Stromal cell of bone marrow (primary cell): Measurements from ENCODE around the gene C5.
"Not testable (repeated sequence)": the region's sequence is repeated elsewhere in the genome, so short reads cannot be mapped to it uniquely, and the experiment has no call there.

Experiments
- DNase-seq: peaks from one replicate; pipeline ENCODE4 v3.0.0-alpha.2; 2012; ENCODE audit warnings: low read depth

Gene C5

DNA sequence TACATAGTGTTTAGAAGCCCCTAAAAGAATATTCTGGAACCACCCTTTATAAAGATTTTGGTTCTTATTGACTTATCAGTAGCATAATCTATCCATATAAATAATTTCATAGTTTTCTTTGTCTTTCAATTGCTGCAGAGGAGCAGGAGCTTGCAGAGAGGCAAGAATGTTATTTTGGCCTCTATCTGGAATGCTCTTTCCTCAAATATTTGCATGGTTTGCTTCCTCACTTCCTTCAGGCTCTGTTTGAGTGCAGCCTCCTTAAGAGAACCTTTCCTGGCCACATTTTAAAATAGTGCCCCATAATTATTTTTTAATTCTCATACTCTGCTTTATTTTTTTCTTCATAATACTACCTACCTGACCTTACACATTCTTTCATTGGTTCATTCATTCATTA lies 1.5 kb downstream of the C5 start:
- DNase-seq, result no peak

- DNase-seq, result no peak
These were observed 1.9 kb downstream of the C5 start for GRCh38 chr9:121048175-121048574.

DNA sequence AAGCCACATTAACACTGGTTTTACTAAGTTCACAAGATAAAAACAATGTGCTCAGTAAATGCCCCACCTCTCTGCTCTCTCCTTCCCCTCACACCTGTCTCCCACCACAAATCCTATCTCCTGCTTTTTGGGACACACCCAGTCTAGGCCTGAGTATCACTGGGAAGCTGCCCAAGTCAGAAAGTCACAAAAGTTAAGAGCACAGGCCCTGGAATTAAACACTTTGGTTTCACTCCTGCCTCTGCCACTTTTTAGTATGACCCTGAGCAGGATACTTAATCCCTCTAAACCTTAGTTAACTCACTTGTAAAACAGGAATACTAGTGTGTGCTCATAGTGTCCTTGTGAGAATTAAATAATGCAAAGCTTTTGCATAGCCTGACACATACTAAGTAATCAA lies 11.3 kb downstream of the C5 start:
- no peak for DNase-seq

GRCh38 chr9:121038362-121038761 lies 11.7 kb downstream of the C5 start:
- no peak for DNase-seq

DNA sequence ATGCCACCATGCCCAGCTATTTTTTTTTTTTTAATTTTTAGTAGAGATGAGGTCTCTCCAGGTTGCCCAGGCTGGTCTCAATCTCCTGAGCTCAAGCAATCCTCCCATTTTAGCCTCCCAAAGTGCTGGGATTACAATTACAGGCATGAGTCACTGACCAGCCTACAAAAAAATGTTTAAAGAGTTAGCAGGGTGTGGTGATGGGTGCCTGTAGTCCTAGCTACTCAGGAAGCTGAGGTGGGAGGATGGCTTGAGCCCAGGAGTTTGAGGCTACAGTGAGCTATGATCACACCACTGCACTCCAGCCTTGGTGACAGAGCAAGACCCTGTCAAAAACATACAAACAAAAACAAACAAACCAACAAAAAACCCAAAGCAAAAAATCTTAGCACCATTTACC lies 14.4 kb downstream of the C5 start:
- not testable (repeated sequence) for DNase-seq

- DNase-seq, result no peak
These were observed 15.5 kb downstream of the C5 start for GRCh38 chr9:121034529-121034928.

DNA sequence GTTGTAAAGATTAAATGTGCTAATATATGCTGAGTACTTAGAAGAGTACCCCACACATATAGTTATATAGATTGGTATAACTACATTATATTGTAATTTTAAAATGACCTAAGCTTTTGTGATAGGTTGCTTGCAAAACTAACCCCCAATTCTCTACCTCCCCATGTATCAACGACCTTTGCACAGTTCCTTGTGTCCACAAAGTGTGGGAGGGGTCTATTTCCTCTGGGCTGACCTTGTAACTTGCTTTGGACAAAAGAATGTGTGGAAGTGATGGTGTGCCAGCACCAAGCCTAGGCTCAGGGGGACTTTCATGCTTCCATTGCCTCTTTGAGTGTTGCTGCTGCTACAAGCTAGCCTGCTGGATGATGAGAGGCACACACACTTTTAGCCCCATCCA lies 20.6 kb downstream of the C5 start:
- DNase-seq, result no peak

DNA sequence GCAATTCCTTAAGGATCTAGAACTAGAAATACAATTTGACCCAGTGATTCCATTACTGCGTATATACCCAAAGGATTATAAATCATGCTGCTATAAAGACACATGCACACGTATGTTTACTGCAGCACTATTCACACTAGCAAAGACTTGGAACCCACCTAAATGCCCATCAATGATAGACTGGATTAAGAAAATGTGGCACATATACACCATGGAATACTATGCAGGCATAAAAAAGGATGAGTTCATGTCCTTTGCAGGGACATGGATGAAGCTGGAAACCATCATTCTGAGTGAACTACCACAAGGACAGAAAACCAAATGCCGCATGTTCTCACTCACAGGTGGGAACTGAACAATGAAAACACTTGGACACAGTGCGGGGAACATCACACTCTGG lies 21.8 kb downstream of the C5 start:
- not testable (repeated sequence) for DNase-seq

DNA sequence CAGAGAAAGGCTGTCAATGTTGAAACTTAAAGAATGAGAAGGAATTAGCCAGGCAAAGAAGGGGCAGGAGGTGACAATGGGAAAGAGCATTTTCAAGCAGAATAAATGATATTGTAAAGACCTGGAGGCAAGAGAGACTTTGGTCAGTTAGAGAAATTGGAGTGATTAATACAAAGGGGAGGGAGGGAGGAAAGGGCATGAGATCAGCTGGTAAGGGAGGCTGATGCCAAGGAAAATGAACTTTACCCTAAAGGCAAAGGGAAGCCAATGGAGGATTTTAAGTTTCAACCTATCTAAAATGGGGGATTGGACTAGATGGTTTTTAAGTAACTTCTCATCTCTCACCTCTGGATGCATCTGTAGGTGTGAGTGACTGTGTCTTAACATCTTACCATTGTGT lies 23.3 kb downstream of the C5 start:
- no peak for DNase-seq

DNA sequence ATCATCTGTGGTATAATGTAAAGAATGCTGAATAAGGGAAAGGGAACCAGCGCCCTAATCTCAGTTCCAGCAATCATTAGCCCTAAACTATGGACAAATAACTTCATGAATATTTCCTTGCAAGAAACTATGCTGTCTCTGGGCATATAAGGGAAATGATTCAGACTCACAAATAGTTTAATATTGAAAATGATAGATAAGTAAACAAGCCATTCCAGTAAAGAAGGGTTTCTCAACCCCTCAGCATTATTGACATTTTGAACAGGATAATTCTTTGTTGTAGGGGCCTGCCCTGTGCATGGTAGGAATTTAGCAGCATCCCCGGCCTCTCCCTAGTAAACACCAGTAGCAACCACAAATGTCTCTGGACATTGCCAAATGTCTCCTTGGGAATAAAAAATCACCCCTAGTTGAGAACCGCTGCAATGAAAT lies 23.8 kb downstream of the C5 start:
- no peak for DNase-seq

- DNase-seq, result no peak
These were observed 25.8 kb downstream of the C5 start for GRCh38 chr9:121024237-121024636.

DNA sequence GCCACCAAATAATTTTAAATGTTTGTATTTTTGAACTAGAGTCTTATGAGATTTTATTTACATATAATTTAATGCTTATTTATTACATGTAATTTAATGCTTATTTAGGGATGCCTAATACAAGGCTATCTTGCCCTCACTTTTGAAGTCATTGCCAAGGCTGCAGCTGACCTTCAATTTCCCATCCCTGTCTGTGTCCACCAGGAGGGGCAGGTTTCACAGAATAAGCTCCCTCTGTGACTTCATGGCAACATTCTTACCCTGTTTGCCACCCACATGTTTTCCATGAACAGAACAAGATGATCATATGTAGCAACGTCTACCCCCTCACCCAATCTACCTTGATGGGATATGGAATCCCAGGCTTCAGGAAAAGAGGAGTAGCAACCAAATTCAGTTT lies 27.0 kb downstream of the C5 start:
- DNase-seq, result no peak

GRCh38 chr9:121021301-121021700 lies 28.8 kb downstream of the C5 start:
- DNase-seq, result no peak

- no peak for DNase-seq
These were observed 30.8 kb downstream of the C5 start for GRCh38 chr9:121019273-121019672.

DNA sequence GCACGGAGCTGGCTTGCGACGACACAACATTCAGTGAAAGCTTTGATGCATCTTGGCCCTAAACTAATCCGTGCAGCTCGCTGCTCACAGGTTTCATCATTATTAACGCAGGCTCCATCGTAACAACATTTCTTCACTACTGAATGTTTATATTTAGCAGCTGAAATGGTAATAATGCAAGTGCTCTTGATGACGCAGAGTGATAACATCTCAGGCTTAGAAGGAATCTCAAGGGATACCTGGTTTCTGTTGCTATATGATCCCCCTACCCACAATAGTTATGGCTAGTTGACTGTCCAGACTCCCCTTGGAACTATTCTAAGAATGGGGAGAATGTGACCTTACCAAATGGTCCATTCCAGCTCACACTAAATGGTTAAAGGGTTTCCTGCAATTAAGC lies 36.2 kb downstream of the C5 start:
- DNase-seq, result no peak

GRCh38 chr9:121009650-121010049 lies 40.4 kb downstream of the C5 start:
- no peak for DNase-seq

DNA sequence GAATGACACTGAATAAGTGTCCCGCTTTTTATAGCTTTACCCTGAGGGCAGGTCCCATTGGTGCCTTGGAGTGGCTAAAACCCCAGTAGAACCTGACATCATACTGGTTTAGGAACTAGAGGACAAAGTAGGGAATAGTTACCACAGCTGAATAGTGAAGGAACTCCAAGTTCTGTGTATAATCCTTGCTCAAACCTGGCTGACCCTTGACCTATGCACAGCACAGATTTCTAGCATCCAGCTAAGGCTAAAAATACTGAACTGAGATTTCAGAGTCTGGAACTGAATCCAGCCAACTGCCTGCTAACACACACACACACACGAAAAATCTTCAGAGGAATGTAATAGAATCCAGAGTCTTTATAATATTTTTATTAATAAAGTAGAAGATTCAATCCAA lies 50.8 kb downstream of the C5 start:
- no peak for DNase-seq

DNA sequence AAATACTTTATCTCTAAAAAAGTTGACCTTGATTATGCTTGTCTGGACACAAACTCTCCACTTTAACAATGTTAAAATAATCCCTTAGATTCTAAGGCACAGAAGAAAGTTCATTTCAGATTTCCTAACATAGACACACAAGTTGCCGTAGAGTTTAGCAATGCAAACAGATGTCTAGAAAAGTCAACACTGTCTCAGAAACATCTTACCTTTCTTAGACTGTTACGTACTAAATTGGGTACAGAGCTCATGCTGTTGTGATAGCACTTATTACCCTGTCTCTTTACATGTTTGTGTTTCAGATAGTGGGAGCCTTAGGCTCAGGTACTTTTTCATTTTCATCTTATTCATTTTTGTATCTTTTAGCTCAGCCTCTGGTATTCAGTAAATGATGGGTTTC lies 52.0 kb downstream of the C5 start:
- DNase-seq, result no peak

GRCh38 chr9:120997502-120997901 lies 52.6 kb downstream of the C5 start:
- DNase-seq, result no peak

GRCh38 chr9:120996409-120996808 lies 53.7 kb downstream of the C5 start:
- no peak for DNase-seq

- DNase-seq, result no peak
These were observed 61.0 kb downstream of the C5 start for GRCh38 chr9:120989065-120989464.

DNA sequence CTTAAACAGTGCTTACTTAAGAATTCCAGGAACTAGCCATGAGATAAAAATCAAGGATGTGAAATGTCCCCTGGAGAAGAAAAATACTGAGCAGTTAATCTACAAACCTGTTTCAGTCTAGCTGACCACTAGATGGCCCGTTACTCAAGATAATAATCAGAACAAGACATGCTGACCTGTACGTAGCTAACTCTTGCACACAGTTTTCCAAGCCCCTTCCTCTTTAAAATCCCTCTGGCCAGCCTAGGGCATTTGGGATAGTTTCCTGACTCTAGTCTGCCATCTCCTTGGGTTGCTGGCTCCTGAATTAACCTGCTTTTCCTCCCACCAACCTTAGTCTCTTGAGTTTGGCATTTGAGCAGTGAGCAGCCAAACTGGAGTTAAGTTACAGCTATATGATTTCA lies 64.3 kb downstream of the C5 start:
- DNase-seq, result peak; percentile 49

DNA sequence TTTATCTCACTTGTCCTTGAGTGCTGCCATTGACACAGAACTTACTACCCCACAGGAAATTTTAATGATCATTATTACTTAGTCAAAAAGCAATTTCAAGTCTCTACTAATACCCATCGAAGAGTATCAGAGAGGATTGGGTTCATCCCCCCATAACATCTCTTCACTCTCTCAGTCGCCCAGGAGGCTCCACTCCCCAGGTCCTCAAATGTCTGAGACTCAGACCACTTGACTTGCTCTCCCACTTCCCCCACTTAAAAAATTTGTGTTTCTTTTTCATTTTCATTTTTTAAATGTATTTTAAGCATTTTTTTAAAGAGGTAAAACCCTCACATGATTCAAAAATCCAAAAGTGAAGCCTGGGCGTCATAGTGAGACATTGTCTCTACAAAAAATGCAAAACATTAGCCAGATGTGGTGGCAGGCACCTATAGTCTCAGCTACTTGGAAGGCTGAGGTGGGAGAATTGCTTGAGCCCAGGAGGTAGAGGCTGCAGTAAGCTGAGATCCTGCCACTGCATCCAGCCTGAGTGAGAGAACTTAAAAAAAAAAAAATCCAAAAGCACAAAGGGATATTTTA lies 66.7 kb downstream of the C5 start:
- no peak for DNase-seq

GRCh38 chr9:120982836-120983235 lies 67.2 kb downstream of the C5 start:
- DNase-seq, result no peak

DNA sequence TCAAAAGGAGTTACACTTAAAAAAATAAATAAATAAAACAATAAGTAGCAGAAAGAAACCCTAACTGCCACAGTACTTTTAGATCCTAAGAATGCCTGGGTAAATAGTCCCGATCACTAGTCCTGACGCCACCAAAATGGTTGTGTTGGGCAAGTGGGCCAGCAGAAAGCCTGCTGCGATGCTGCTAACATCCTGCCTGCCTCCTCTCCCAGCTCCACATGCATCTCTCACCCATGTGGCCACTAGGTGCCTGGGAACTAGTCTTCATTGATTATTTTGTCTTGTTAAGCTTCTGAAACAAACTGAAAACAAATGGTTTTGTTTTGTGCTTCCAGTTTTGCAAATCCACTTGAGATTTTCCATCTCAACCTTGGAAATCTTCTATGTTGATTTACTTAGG lies 69.1 kb downstream of the C5 start:
- DNase-seq, result no peak
